HG03175 (cell line): Measurements from ENCODE around the gene TM9SF2.
A peak's percentile ranks its signal among the peaks of the same experiment; 100 is the strongest.
"Not testable (repeated sequence)": the region's sequence is repeated elsewhere in the genome, so short reads cannot be mapped to it uniquely, and the experiment has no call there.

Experiments used
- ATAC-seq: cut with Tn5 transposase; IDR thresholded peaks from one replicate; pipeline ENCODE4 v1.9.1; 2021; ENCODE audit warnings: mild to moderate bottlenecking, moderate library complexity; ENCODE audit not compliant: unreplicated experiment

TM9SF2 gene

GRCh38 chr13:99528547-99528946 is 27.3 kb downstream of the TM9SF2 start:
- peak; percentile 75 for ATAC-seq

GRCh38 chr13:99536023-99536422 is 34.8 kb downstream of the TM9SF2 start:
- ATAC-seq = no peak

- ATAC-seq = no peak
These were observed 39.3 kb downstream of the TM9SF2 start for GRCh38 chr13:99540530-99540929.

GRCh38 chr13:99542788-99543406 is 41.6 kb downstream of the TM9SF2 start:
- peak; percentile 99 for ATAC-seq

- no peak for ATAC-seq
These were observed 44.1 kb downstream of the TM9SF2 start for GRCh38 chr13:99545361-99545760.

GRCh38 chr13:99545979-99546378 is 44.7 kb downstream of the TM9SF2 start:
- no peak for ATAC-seq

- no peak for ATAC-seq
These were observed 45.6 kb downstream of the TM9SF2 start for GRCh38 chr13:99546878-99547277.

- ATAC-seq = peak; percentile 61
These were observed 47.2 kb downstream of the TM9SF2 start for GRCh38 chr13:99548448-99548847.

GRCh38 chr13:99553033-99553432 is 51.8 kb downstream of the TM9SF2 start:
- no peak for ATAC-seq

GRCh38 chr13:99555149-99555548 is 53.9 kb downstream of the TM9SF2 start:
- no peak for ATAC-seq

- ATAC-seq = no peak
These were observed 55.7 kb downstream of the TM9SF2 start for GRCh38 chr13:99556867-99557443.

- ATAC-seq = no peak
These were observed 57.4 kb downstream of the TM9SF2 start for GRCh38 chr13:99558570-99559180.

GRCh38 chr13:99559560-99559959 is 58.3 kb downstream of the TM9SF2 start:
- no peak for ATAC-seq

- no peak for ATAC-seq
These were observed 62.1 kb downstream of the TM9SF2 start for GRCh38 chr13:99563404-99563803.

GRCh38 chr13:99564386-99564785 is 63.1 kb downstream of the TM9SF2 start:
- ATAC-seq = no peak

- no peak for ATAC-seq
These were observed 64.3 kb downstream of the TM9SF2 start for GRCh38 chr13:99565478-99566124.

- ATAC-seq = no peak
These were observed 65.1 kb downstream of the TM9SF2 start for GRCh38 chr13:99566125-99567083.

- not testable (repeated sequence) for ATAC-seq
These were observed 67.6 kb downstream of the TM9SF2 start for GRCh38 chr13:99568901-99569300.

GRCh38 chr13:99572131-99572530 is 70.9 kb downstream of the TM9SF2 start:
- no peak for ATAC-seq

GRCh38 chr13:99572921-99573320 is 71.6 kb downstream of the TM9SF2 start:
- no peak for ATAC-seq
